ENCODE measurements around the gene CDC42BPB. TPM values are rescaled to one million over a fixed set of nuclear protein-coding genes. Genes with fewer than 3 reads are reported as not detected.

The CDC42BPB gene
- polyA plus RNA-seq, 1 of the 3 experiments (the other 2 are of a cell fraction), result 61.6 TPM

DNA sequence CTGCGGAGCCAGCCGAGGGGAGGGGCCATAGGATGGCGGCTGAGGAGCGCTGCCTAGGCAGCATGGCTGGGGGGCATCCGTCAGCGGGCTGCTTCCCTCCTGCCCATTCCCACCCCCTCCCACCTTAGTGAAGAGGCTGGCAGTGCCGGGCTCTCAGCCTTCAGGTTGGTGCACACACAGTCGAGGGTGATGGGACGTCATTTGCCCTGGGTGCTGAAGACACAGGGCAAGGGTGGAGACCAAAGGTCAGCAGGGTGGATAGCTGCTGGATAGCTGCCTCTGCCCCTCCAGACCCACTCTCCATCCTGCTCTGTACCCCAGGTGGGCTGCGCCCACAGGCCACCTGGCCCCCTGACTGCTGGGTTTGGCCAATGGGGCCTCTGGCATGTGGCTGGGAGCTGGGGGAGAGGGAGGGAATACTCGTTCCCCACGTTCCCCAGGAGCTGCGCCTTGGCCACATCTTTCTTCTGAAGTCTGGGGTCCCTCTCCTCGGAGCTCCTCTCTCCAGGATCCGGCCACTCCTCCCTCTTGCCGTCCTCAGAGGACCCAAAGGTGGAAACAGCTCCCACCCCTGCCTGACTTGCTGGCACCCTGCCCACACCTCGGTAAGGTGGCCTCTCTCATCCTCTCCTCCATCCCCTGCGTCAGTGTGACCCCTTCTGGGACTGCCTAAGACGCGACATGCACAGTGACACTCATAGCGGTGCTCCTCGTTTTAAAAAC, 11.2 kb upstream of the CDC42BPB start:
- H2AFZ ChIP-seq (ENCODE audit: low read depth), result no peak overlapping the region

More for the DNA sequence above, 11.2 kb upstream of the CDC42BPB start:
- Histone ChIP-seq H3K79me2 (ENCODE audit: insufficient read depth) (no peaks in the 10 kb centered on the region), H3K9me3 (no peaks in the 10 kb centered on the region), H3K27me3 (ENCODE audit: insufficient read depth) (no peaks in the 10 kb centered on the region), H3K36me3 (replicated peaks in 1 of 2; ENCODE audit: control insufficient read depth in 1 of 2, insufficient read depth in 2 of 2, low read length in 1 of 2) (no peaks in the 10 kb centered on the region), H3K4me3 (ENCODE audit: low read depth in 2 of 2, low read length in 1 of 2) (no peak overlapping the region), H3K9ac (no peak overlapping the region), H3K4me2 (no peak overlapping the region), H4K20me1 (ENCODE audit: insufficient read depth) (no peaks in the 10 kb centered on the region), H3K27ac (ENCODE audit: low read depth in 2 of 2, low read length in 1 of 2) (no peak overlapping the region), H3K4me1 (ENCODE audit: control insufficient read depth in 1 of 2, insufficient read depth in 2 of 2, low read depth in 1 of 2, low read length in 1 of 2) (peaks cover 0 to 6% of the 10 kb centered on the region in 2 experiments; a peak in 1 of 4 replicates), H3F3A (replicated peaks; ENCODE audit: insufficient read depth) (peaks cover 1% of the 10 kb centered on the region), H3K9me2 (no peaks in the 10 kb centered on the region)
- DNase-seq, result no peak
- TF ChIP-seq TAF1 (IDR thresholded peaks at IDR 0.05; ENCODE audit: borderline replicate concordance, low read depth, low read length) (no peak), FOXM1 (IDR thresholded peaks at IDR 0.05; ENCODE audit: low read depth) (no peak), GABPA (IDR thresholded peaks at IDR 0.05; ENCODE audit: low read depth) (no peak), IRF3 (IDR thresholded peaks at IDR 0.05; ENCODE audit: low read depth, low read length) (no peak), RXRA (IDR thresholded peaks at IDR 0.05; ENCODE audit: borderline replicate concordance, low read depth) (no peak), EZH2phosphoT487 (IDR thresholded peaks at IDR 0.05; ENCODE audit: borderline replicate concordance, low read depth) (no peak), NRF1 (IDR thresholded peaks at IDR 0.05; ENCODE audit: low read depth, low read length) (no peak), RCOR1 (IDR thresholded peaks at IDR 0.05; ENCODE audit: low read length) (no peak), RAD21 (IDR thresholded peaks at IDR 0.05; ENCODE audit: low read length) (no peak), CTCF (IDR thresholded peaks at IDR 0.05) (no peak), SIN3A (IDR thresholded peaks at IDR 0.05; ENCODE audit: borderline replicate concordance, low read depth, low read length) (no peak), TCF12 (IDR thresholded peaks at IDR 0.05) (no peak)
- TF ChIP-seq, protein P1, sequence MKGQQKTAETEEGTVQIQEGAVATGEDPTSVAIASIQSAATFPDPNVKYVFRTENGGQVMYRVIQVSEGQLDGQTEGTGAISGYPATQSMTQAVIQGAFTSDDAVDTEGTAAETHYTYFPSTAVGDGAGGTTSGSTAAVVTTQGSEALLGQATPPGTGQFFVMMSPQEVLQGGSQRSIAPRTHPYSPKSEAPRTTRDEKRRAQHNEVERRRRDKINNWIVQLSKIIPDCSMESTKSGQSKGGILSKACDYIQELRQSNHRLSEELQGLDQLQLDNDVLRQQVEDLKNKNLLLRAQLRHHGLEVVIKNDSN (IDR thresholded peaks at IDR 0.05; ENCODE audit: borderline replicate concordance, low read depth), result no peak
- TF ChIP-seq, protein P2, sequence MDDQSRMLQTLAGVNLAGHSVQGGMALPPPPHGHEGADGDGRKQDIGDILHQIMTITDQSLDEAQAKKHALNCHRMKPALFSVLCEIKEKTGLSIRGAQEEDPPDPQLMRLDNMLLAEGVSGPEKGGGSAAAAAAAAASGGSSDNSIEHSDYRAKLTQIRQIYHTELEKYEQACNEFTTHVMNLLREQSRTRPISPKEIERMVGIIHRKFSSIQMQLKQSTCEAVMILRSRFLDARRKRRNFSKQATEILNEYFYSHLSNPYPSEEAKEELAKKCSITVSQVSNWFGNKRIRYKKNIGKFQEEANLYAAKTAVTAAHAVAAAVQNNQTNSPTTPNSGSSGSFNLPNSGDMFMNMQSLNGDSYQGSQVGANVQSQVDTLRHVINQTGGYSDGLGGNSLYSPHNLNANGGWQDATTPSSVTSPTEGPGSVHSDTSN (IDR thresholded peaks at IDR 0.05), result no peak
- ChIA-PET POLR2A (no interaction called here), CTCF (interaction anchor here (0.8 to 1.6 kb wide), 5 partner anchors 10 to 357 kb away, joined by 3 to 8 read pairs (median 3); no protein-coding TSS in a partner anchor)
- WGBS (ENCODE audit: low lambda C conversion rate), result 73% methylated on average over 22 of the region's 22 CpGs
